GM12872 (cell line): Measurements from ENCODE around the gene HS3ST5.

ENCODE experiments used
- CTCF ChIP-seq: IDR thresholded peaks from 3 replicates; pipeline ENCODE4 v1.5.1; 2011; ENCODE audit warnings: low read depth, mild to moderate bottlenecking, low read length, moderate library complexity; ENCODE audit not compliant: insufficient read depth

HS3ST5 gene

DNA sequence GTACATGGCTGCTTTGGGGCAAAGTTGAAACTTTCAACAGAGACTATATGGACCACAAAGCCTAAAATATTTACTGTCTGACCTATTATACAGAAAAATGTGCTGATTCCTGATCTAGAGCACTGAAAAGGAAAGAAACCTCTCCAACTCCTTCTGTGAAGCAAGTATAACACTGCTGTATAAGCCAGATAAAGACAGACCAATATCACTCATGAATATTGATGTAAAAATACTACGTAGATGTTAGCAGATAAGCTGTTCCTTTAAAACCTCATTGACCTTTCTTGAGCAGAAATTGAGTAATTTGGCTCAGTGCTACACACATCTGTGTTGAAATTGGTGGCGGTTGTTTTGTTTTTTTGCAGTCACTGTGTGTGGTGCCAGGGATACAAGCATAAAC, 302.0 kb downstream of the HS3ST5 start:
- no peak for TF ChIP-seq CTCF

DNA sequence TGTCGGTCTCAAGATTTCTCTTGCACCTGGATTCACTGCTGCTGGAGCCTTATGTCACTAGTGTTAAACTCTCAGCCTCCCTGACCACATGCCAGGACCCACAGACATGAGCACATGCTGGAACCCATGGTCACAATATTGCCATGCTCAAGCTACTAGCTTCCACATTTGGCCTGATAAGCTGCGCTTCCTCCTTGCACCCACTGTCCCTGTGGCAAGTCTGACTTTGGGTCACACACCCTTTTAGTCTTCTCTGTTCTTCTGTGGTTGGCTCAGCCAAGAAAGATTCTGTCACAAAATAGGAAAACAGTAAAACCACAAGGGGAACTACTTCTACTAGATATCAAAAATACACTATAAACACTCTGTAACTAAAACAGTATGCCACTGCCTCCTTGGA, 303.0 kb downstream of the HS3ST5 start:
- no peak for TF ChIP-seq CTCF

- TF ChIP-seq CTCF = no peak
These were observed 309.2 kb downstream of the HS3ST5 start for GRCh38 chr6:114033606-114034005.

DNA sequence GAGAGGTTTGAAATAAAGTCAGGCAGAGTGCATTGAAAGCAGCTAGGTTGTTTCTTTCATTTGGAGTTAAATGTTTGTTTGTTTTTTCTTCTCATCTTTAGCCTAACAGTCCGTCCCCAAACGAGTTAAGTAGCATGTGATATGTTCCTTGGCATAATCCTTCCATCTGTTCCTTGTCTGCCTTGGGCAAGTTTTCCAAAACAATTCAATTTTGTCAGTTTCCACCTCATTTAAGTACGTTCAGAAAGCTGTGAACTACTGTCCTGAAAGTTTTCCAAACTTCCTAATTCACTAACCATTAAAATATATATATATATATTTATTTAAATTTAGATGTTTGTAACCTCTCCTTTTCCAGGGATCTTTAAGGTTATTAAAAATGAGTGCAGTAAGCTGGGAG, 310.1 kb downstream of the HS3ST5 start:
- TF ChIP-seq CTCF = no peak

- no peak for TF ChIP-seq CTCF
These were observed 312.1 kb downstream of the HS3ST5 start for GRCh38 chr6:114030767-114031166.

- no peak for TF ChIP-seq CTCF
These were observed 318.1 kb downstream of the HS3ST5 start for GRCh38 chr6:114024746-114025145.

DNA sequence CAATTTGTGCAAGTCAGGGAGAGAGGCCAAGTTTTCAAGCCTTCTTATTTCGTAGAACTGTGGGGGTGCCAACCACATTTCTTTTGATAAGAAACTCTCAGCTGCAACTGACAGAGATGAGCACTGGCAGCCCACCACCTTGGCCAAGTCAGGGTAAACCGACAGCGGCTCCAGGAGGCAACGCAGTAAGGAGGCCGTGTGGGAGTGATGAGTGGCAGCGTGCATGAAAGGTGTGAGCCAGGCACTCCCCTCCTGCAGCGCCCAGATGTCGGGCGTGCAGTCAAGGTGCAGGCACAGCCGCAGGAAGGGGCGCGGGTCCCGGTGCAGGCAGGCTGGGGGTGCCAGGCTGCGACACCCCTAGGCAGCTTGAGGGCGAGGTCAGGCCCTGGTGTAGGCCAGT, 322.6 kb downstream of the HS3ST5 start:
- TF ChIP-seq CTCF = no peak

- no peak for TF ChIP-seq CTCF
These were observed 332.3 kb downstream of the HS3ST5 start for GRCh38 chr6:114010540-114010939.
